HG03280 (cell line): ENCODE data around the gene TMEM179B.
"Not testable (repeated sequence)": the region's sequence is repeated elsewhere in the genome, so short reads cannot be mapped to it uniquely, and the experiment has no call there.

Source experiments
- ATAC-seq: cut with Tn5 transposase; IDR thresholded peaks from one replicate; pipeline ENCODE4 v1.9.1; 2021; ENCODE audit warnings: mild to moderate bottlenecking, moderate library complexity; ENCODE audit not compliant: unreplicated experiment

Gene TMEM179B, protein sequence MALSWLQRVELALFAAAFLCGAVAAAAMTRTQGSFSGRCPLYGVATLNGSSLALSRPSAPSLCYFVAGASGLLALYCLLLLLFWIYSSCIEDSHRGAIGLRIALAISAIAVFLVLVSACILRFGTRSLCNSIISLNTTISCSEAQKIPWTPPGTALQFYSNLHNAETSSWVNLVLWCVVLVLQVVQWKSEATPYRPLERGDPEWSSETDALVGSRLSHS

DNA sequence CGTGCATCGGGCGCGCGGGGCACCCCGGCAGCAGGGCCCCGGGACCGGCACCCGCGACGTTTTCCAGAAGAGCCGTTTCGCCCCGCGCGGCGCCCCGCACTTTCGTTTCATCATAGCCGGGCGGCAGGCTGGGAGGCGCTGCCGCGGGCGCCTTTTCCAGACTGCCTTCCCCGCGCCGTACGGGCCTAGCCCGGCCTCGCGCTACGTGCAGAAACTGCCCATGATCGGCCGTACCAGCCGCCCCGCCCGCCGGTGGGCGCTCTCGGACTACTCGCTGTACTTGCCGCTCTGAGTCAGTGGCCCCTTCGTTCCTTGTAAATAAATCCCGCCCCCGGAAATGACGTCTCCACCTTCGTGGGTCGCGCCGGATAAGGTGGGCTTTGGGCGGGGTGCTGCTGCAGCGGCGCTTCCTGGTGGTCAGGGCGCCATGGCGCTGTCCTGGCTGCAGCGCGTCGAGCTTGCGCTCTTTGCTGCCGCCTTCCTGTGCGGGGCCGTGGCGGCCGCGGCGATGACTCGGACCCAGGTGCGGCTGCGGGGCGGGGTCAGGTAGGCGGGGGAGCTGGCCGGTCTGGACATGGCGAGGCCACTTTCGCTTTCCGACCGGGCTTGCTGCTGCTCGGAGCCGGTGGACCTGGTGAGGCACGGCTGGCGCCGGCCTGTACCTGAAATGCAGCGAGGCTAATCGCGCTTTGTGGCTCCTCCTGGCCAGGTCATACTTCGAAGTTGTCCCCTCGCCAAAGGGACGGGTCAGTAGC, at the start of gene TMEM179B:
Gene TMEM179B, plus strand, starts transcription at position 398 of the 755 bp plus-strand sequence. Its CDS starts 30 bp downstream, at position 428.
- ATAC-seq: peak; percentile 70

DNA sequence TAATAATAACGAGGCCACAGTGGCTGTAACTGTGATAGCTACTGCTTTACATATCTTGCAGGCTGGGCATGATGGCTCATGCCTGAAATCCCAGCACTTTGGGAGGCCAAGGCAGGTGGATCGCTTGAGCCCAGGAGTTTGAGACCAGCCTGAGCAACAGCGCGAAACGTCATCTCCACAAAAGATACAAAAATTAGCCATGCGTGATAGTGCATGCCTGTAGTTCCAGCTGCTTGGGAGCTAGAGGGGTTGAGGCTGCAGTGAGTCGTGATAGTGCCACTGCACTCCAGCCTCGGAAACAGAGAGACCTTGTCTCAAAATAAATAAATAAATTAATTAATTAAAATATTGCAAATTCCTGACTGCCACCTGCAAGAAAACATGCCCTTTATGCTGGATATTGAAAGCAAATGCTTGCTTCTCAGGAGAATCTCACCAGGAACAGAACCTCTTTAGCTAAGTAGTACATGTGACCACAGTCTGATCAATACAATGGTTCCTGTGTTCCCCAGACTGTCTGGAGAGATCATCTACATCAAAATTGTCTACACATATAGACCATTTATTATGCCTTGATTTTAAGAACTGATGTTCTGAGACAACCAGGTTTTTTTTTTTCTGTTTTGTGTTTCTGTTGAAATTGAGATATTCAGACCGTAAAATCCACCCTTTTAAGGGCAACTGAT, 39.6 kb upstream of the TMEM179B start:
- no peak for ATAC-seq

DNA sequence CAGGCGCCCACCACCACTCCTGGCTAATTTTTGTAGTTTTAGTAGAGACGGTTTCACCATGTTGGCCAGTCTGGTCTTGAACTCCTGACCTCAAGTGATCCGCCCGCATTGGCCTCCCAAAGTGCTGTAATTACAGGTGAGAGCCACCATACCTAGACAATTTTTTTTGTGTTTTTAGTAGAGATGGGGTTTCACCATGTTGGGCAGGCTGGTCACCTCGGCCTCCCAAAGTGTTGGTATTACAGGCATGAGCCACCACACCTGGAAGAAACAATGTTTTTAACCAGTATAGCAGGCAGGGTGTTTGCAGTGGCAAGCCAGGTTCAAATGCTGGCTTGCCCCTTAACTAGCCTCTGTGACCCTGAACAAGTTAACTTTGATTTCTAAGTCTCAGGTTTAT, 37.3 kb upstream of the TMEM179B start:
- not testable (repeated sequence) for ATAC-seq

DNA sequence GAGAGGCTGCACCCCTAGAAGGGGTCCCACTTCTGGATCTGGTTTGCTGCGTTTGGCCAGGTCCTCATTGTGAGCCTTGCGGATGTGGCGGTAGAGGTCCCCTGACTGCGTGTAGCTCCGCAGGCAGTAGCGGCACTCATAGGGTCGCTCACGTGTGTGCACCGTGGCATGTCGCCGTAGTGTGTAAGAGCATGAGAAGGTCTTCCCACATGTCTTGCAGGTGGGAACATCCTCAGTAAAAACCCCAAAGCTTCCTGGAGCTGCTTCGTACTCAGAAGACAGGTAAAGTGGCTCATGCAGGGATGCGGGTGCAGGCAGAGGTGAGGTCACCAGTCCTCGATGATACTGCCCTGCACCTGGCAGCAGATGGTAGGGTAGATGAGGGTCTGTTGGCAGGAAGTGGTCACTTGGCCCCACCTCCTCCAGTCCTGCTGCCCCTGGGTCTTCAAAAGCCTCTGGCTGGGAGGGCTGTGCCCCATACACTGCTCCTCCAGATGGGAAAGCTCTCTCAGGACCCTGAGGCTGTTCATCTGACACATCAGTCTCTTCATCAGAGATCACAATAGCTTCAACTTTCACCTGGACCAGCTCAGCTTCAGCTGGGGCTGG, 34.9 kb upstream of the TMEM179B start:
- no peak for ATAC-seq

DNA sequence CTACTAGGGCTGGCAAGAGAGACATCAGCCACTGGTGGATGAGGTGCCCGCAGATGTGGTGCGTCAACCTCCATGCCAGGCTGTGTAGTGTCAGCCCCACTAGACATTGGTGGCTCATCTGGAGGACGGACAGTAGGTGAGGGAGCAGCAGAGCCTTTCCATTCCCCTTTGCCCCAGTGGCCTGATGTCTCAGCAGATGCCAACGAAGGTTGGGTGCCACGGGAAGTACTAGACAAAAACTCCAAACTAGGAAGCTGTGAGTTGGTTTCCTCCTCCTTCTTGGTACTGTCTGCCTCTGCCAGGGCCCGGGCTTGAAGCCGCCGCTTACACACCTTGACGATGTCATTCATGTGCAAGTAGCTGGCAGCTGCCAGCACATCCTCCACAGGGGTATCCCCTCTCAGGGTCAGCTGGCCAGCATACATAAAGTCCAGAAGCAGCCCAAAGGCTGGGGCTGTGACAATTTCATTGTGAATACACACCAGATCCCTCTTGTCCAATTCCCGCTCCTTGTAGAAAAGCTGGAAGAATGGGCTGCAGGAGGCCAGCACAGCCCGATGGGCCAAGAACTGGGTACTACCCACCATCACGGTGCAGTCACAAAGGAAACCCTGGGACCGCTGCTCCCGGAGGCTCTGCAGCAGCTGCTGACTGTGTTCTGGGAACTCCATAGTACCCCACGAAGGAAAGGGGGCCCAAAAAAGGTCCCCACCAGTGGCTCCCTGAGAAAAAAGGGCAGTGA, 34.0 kb upstream of the TMEM179B start:
- ATAC-seq: peak; percentile 4

DNA sequence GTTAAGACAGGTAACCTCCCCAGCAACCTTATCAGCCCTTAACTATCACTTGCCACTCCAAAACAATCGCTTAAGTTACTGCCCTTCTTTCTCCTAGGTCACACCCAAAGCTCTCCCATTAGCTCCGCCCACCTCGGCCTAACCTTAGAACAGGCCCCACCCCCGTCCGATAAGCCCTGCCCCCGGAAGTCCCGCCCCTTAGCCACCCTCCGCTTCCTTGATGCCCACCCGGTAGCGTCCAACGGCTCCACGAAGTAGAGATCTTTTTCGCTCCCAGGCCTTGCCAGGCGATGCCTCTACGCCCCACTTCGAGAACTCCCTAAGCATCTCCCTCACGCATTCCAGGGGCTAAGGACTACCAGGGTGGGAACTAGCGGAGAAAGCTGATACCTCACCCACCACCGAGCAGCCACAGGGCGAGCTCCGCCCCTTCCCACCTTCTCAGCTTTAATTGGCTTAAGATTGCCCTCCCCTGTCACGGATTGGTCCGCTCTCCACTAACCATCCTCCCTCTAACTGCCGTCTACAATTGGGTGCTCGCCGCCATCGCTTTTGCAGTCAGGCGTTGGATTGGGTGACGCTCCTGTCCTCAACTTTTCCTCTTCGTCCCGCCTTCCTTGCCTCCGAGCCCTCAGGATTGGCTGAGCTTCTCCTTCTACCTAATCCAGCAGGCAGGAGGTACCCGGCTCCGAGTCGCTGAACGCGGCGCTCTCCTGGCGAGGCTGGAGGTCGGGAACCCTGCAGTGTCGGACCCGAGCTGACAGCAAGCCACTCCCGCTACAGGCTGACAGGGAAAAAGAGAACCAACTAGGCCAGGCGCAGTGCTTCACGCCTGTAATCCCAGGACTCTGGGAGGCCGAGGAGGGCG, 33.2 kb upstream of the TMEM179B start, which contains the start of gene ZBTB3:
Gene ZBTB3, minus strand, starts transcription at position 425 of the 868 bp plus-strand sequence. CDS start 496 bp downstream, outside the sequence.
- peak; percentile 96 for ATAC-seq

DNA sequence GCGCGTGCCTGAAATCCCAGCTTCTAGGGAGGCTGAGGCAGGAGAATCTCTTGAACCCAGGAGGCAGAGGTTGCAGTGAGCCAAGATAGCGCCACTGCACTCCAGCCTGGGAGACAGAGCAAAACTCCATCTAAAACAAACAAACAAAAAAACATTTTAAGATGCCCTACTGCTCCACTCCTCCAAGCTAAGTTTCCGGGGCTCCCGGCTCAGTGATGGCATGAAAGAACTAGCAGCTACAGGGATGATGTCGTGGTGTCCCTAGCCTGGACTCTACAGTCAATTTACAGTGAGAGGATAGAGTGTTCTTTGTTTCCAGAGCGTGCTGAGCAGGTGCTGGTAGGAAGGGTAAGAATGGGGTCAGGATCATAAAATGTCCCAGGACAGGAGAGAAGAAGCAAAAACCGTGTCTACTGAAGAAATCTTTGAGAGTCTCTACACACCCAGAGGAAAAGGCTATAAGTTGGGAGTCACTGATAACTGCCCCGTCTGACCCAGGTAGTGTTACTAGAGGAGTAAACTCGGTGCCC, 32.1 kb upstream of the TMEM179B start:
- no peak for ATAC-seq

DNA sequence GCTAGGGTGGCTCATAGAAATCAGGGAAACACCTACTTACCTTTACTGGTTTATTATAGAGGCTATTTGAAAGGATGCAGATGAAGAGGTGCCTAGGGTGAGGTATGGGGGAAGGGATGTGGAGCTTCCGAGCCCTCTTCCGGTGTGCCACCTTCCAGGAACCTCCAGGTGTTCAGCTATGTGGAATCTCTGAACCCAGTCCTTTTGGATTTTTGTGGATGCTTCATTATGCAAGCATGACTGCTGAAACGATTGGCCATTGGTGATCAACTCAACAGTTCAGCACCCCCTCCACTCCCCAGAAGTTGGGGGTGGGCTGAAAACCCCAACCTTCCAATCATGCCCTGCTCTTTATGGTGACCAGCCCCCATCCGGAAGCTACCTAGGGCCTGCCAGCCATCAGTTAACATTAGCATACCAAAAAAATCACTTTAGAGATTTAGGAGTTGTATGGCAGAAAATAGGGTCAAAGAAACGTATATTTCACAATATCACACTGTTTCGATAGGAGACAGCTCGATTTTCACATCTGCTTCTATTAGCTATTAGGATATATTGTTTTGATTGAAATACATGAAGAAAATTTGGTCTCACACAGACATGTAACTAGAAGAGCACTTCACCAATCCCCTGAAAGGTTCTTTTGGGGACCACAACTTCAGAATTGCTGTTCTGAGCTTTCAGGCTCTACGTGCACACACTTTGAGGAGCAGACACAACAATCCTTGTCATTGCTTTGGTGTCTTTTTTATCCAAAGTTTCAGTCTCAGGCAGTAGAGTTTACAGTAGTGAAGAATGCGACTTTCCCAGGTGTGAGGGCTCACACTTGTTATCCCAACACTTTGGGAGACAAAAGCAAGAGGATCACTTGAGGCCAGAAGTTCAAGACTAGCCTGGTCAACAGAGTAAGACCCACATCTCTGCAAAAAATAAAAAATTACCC, 29.1 kb upstream of the TMEM179B start:
- no peak for ATAC-seq

DNA sequence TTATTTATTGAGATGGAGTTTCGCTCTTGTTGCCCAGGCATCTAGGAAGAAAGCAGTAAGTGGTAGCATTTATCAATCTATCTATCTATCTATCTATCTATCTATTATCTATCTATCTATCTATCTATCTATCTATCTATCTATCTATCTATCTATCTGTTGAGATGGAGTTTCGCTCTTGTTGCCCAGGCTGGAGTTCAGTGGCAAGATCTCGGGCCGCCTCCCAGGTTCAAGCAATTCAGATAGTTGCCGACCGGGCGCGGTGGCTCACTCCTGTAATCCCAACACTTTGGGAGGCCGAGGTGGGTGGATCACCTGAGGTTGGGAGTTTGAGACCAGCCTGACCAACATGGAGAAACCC, 26.4 kb upstream of the TMEM179B start:
- not testable (repeated sequence) for ATAC-seq

DNA sequence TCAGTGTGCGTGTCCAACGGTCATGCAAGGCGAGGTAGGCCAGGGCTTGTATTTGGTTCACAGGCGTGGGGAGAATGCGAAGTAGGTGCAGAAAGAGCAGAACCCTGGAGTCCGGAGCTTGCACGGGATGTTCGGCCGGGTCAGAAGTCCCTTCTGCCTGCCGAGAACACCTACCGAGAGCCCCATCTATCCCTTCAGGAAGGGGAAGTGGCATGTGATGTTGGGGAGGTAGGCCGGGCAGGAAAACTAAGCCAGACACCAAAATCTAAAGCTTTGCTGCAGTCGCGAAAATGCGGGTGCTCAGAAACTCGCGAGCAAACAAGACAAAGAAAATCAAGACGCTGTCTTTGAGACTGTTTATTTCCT, 16.4 kb upstream of the TMEM179B start:
- no peak for ATAC-seq

DNA sequence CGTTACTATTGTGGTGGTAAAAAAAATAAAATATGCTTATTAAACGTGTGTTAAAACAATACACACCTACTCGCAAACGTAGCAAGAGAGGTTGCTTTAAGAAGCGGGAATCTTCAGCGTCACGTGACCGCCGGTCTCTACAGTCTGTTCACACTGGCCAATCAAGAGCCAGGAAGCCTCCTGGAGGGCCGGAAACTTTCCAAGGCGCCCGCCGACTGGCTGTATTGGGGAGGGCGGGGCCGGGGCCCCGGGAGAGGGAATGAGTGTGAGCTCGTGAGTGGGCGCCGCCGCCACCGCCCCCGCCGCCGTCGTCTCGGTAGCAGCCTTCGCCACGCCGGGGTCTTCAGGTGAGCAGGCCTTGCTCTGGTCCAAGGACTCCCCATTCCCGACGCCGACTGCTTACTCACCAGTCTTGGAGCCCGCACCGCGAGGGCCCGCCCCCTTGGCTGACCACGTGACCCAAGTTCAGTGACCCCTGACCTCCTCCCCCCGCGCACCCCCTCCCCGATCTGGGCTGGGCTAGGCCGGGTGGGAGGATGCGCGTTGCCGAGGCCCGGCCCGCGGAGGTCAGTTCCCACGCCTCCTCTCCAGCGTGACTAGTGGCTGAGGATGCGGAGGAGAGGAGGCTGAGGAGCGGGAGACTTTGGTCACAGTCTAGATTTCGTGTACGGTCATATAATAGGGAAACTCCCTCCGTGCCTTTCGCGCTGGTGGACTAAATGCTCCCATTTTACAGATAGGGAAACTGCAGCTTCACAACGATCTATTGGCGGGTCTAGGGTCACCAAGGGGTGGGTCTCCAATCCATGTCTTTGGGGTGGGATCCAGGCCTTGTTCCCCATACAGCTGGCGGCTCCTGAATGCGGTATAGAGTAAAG, 15.8 kb upstream of the TMEM179B start, which contains the start of gene TAF6L:
Gene TAF6L, plus strand, starts transcription at position 253 of the 878 bp plus-strand sequence. CDS start 4,388 bp downstream, outside the sequence.
- ATAC-seq: peak; percentile 81

DNA sequence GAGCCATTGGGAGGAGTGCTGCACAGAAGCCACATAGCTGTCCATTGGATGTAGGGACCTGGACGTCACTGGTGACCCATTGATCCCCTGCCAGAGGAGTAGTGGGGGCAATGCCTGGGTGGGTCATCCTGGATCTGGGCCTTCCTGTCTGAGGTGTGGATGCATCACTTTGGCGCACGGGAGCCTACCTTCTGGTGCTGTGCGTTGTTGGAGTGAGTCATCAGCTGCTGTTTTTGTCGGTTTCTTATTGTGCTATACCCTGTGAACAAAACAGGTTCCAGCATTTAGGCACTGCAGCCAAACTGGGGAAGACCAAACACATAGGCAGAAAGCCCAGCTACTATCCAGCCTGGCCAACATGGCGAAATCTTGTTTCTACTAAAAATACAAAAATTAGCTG, 12.8 kb upstream of the TMEM179B start:
- no peak for ATAC-seq

DNA sequence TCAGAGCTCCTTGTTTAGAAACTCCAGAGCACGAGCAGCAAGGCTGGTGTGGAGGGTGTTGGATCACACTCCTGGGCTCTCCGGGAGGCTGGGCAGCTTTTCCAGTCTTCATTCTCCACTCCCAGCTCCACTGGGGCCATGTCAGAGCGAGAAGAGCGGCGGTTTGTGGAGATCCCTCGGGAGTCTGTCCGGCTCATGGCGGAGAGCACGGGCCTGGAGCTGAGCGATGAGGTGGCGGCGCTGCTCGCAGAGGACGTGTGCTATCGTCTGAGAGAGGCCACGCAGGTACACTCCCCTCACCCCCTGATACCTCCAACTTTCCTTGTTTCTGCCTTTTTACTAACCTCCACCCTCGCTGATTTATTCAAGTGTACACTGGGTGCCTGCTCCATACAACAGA, 11.6 kb upstream of the TMEM179B start:
- ATAC-seq: no peak

DNA sequence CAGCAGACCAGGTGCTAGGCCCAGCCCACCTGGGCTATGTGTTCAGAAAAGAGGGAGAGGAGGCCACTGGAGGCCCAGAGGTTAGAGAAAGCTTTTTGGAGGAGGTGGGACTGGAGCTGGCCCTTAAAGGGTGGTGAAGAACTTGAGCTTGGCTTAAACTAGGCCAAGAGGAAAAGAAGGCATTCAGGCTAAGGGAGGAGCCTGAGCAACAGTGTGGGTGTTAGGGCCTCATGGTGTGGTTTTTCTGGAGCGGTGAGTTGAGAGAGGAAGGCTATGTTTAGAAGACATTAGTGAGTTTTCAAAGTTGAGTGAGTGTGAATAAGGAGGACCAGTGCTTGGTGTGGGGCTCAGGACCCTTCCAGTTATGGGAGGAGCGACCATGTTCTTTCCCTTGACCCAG, 9.8 kb upstream of the TMEM179B start:
- ATAC-seq: no peak

DNA sequence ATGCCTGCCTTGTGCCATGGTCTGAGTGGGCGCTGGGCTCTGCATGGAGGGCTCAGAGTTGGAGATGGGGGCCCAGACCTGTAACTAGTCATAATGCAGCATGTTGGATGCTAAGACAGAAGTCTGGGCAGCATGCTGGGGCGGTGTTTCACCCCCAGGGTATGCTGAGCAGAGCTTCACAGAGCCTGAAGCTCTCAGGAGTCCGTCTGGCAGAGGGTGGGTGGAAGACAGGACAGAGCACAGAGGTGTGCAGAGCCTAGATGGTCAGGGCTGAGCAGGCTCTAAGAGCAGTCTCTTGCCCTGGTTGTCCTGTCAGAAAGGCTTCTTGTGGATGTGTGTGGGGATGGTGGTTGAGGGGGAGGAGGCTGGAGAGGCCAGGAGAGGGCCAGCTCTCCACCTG, 8.8 kb upstream of the TMEM179B start:
- ATAC-seq: no peak

DNA sequence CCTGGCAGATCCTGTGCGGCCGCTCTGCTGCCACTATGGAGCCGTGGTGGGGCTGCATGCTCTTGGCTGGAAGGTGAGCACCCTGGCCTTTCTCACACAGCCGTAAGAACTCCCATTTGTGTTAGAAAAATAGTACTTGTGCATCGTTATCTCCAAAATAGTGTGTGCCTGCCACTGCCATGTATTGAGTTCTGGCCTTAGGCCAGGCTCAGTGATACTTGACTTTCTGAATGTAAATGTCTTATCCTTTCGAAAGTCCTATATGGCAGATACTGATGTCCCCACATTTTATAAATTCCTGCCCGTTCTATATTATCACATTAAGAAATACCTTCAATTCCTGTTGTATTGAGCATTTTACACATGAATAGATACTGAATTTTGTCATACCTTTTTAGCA, 4.4 kb upstream of the TMEM179B start:
- ATAC-seq: no peak

DNA sequence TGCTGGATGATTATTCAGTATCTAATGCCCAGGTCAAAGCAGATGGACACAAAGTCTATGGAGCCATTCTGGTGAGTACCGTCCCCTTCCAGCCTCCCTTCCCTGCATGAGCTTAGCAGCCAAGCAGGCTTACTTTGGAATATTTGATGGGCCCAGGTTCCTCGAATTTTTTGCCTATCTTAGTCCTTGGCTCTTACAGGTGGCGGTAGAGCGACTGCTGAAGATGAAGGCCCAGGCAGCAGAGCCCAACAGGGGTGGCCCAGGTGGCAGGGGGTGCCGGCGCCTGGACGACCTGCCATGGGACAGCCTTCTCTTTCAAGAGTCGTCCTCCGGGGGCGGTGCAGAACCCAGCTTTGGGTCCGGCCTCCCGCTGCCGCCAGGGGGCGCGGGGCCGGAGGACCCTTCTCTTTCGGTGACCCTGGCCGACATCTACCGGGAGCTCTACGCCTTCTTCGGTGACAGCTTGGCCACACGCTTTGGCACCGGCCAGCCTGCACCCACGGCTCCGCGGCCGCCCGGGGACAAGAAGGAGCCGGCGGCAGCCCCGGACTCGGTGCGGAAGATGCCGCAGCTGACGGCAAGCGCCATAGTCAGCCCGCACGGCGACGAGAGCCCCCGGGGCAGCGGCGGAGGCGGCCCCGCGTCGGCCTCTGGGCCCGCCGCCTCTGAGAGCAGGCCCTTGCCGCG, 741 bp upstream of the TMEM179B start:
- peak; percentile 66 for ATAC-seq
